Loucy (cell line): ENCODE results near the gene HOXC12.

ENCODE experiments used
- H2AFZ ChIP-seq: fragments of 200-600 bp; sonication (generic); 2 replicates; pipeline ENCODE4 v1.6.0; 2016; ENCODE audit warnings: antibody characterized with exemption, mild to moderate bottlenecking, low read length, moderate library complexity
- H3F3A ChIP-seq: fragments of 200-600 bp; 2 replicates; pipeline ENCODE4 v1.6.0; 2016; ENCODE audit warnings: antibody characterized with exemption, low read depth, mild to moderate bottlenecking
- H3K27me3 ChIP-seq: fragments of 200-600 bp; sonication (generic); 2 replicates; pipeline ENCODE4 v1.6.1; 2014; ENCODE audit warnings: low read length, mild to moderate bottlenecking; ENCODE audit not compliant: insufficient read depth, poor library complexity, severe bottlenecking
- H3K36me3 ChIP-seq: fragments of 200-600 bp; sonication (generic); 2 replicates; pipeline ENCODE4 v1.6.1; 2016; ENCODE audit warnings: low read length; ENCODE audit not compliant: insufficient read depth
- H3K4me1 ChIP-seq: fragments of 200-600 bp; sonication (generic); 2 replicates; pipeline ENCODE4 v1.5.1; 2014; ENCODE audit warnings: low read length, mild to moderate bottlenecking; ENCODE audit not compliant: insufficient read depth, poor library complexity, severe bottlenecking
- H3K4me2 ChIP-seq: fragments of 200-600 bp; sonication (generic); 2 replicates; pipeline ENCODE4 v1.6.0; 2014; ENCODE audit warnings: antibody characterized with exemption, low read length, low read depth, mild to moderate bottlenecking; ENCODE audit not compliant: poor library complexity, severe bottlenecking
- H3K4me3 ChIP-seq: fragments of 200-600 bp; sonication (generic); 2 replicates; pipeline ENCODE4 v1.5.1; 2014; ENCODE audit warnings: low read length, mild to moderate bottlenecking, mixed read lengths; ENCODE audit not compliant: poor library complexity, severe bottlenecking
- H3K79me2 ChIP-seq: fragments of 200-600 bp; sonication (generic); 2 replicates; pipeline ENCODE4 v1.6.1; 2014; ENCODE audit warnings: low read length; ENCODE audit not compliant: insufficient read depth
- H3K9ac ChIP-seq: fragments of 200-600 bp; sonication (generic); 2 replicates; pipeline ENCODE4 v1.6.0; 2014; ENCODE audit warnings: mild to moderate bottlenecking, low read depth, low read length, moderate library complexity; ENCODE audit not compliant: poor library complexity, severe bottlenecking
- H3K9me2 ChIP-seq: fragments of 200-600 bp; sonication (generic); replicated peaks from 2 replicates; pipeline ENCODE4 v1.6.1; 2016; ENCODE audit warnings: low read depth, low read length, mixed read lengths
- H3K9me3 ChIP-seq: fragments of 200-600 bp; sonication (generic); 2 replicates; pipeline ENCODE4 v1.6.1; 2014; ENCODE audit warnings: mild to moderate bottlenecking, antibody characterized with exemption, low read length, low read depth; ENCODE audit not compliant: insufficient read depth
- H4K20me1 ChIP-seq: fragments of 200-600 bp; sonication (generic); 2 replicates; pipeline ENCODE4 v1.6.0; 2014; ENCODE audit warnings: antibody characterized with exemption, low read length, mild to moderate bottlenecking; ENCODE audit not compliant: insufficient read depth, poor library complexity, severe bottlenecking
- CTCF ChIP-seq: fragments of 200-600 bp; sonication (generic); conservative IDR thresholded peaks from 2 replicates; pipeline ENCODE4 v1.5.1; 2014; ENCODE audit warnings: mild to moderate bottlenecking, antibody characterized with exemption, low read length
- EZH2phosphoT487 ChIP-seq: fragments of 200-600 bp; IDR thresholded peaks from 2 replicates; pipeline ENCODE4 v1.6.1; 2018; ENCODE audit warnings: antibody characterized with exemption, mild to moderate bottlenecking, moderate library complexity, borderline replicate concordance

HOXC12 gene

GRCh38 chr12:53954694-53955035 is at the start of gene HOXC12:
Gene HOXC12 (plus strand): TSS chr12:53954903. CDS start chr12:53954930, 27 bp downstream.
- Histone ChIP-seq H3K4me2 (peak within 1 kb of the TSS; percentile 91), H3K9me2 (no peaks in the 10 kb centered on the region), H3F3A (0 out of 2 replicates have a peak, but pooled peaks cover 3% of the 10 kb centered on the region), H3K4me1 (peaks cover 39% of the 10 kb centered on the region), H2AFZ (no peak within 1 kb of the TSS), H3K79me2 (no peaks in the 10 kb centered on the region), H3K27me3 (no peaks in the 10 kb centered on the region), H3K9ac (peak within 1 kb of the TSS; percentile 73), H3K4me3 (peak within 1 kb of the TSS; percentile 66), H3K36me3 (no peaks in the 10 kb centered on the region), H3K9me3 (no peaks in the 10 kb centered on the region), H4K20me1 (no peaks in the 10 kb centered on the region)
- no peak for TF ChIP-seq CTCF
- TF ChIP-seq EZH2phosphoT487: no peak

DNA sequence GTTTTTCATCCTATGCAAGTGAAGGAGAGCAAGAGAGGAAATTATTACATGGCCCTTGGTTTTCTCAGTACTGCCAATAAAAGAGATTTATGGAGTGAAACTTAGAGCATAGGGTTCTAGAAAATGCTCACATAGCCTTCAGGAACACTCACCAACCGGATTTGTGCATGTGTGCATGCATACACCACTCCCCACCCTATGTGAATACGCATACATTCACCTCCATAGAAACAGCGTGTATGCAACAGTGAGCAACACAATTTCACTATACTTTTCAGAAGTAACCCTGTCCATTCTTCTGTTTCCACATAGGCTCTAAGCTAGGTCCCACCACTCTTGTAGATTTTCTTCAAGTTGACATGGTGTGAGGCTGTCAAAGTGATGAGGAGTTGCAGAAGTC is 47.6 kb upstream of the HOXC12 start:
- H3K36me3 ChIP-seq: no peaks in the 10 kb centered on the region
- H3K4me3 ChIP-seq: no peak overlapping the region
- H3K79me2 ChIP-seq: no peaks in the 10 kb centered on the region
- H3F3A ChIP-seq: no peaks in the 10 kb centered on the region
- H3K27me3 ChIP-seq: no peaks in the 10 kb centered on the region
- no peak overlapping the region for H3K4me2 ChIP-seq
- no peak for TF ChIP-seq EZH2phosphoT487
- TF ChIP-seq CTCF: no peak
- no peak overlapping the region for H3K9ac ChIP-seq
- 0 out of 2 replicates have a peak overlapping the region, but pooled peaks have one; percentile 37 for H2AFZ ChIP-seq
- peaks cover 5% of the 10 kb centered on the region for H3K4me1 ChIP-seq
- no peaks in the 10 kb centered on the region for H4K20me1 ChIP-seq
- H3K9me2 ChIP-seq: no peaks in the 10 kb centered on the region
- no peaks in the 10 kb centered on the region for H3K9me3 ChIP-seq

DNA sequence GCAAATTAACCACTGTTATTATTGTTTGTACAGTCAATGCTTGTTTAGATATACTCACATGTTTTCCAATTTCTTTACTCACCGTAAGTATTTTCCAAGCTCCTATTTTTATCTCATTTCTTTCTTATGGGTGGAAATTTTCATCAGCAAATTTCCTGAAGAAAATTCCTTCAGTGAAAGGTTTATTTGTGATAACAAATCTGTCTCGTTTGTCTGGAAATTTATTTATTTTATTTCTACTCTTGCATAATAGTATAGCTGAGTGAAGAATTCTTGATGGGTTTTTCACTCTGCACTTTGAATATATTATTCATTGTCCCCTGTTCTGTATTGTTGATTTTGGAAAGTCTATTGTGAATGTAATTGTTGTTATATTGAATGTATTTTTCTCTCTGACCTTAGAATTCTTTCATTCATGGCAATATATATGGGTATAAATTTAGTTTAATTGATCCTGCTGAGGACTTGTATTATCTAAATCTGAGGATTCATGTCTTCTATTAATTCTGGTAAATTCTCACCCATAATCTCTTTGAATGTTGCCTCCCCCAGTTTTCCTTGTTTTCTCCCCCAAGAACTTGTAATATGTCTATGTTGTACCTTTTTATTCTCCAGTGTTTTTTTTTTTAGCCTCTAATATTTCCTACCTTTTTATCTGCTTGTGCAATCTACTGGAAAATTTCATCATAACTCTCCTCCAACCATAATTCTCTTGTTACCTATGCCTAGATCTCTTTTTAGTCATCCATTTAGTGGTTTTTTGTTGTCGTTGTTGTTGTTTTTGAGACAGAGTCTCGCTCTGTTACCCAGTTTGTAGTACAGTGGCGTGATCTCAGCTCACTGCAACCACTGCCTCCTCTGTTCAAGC is 37.7 kb upstream of the HOXC12 start:
- H3K4me1 ChIP-seq: no peaks in the 10 kb centered on the region
- TF ChIP-seq EZH2phosphoT487 (no peak), CTCF (no peak)
- no peak overlapping the region for H3K4me3 ChIP-seq
- H3F3A ChIP-seq: no peaks in the 10 kb centered on the region
- no peaks in the 10 kb centered on the region for H3K79me2 ChIP-seq
- H3K27me3 ChIP-seq: no peaks in the 10 kb centered on the region
- no peak overlapping the region for H3K4me2 ChIP-seq
- H4K20me1 ChIP-seq: no peaks in the 10 kb centered on the region
- no peaks in the 10 kb centered on the region for H3K36me3 ChIP-seq
- no peak overlapping the region for H3K9ac ChIP-seq
- no peaks in the 10 kb centered on the region for H3K9me3 ChIP-seq
- no peaks in the 10 kb centered on the region for H3K9me2 ChIP-seq
- H2AFZ ChIP-seq: no peak overlapping the region
